ENCODE results near the gene C1orf52.

The C1orf52 gene

GRCh38 chr1:85278853-85279314, 19.4 kb upstream of the C1orf52 start:
- H3K4me3 ChIP-seq (ENCODE audit: low read depth, low read length), result no peak overlapping the region
- TF ChIP-seq CTCF (IDR thresholded peaks at IDR 0.05; ENCODE audit: borderline replicate concordance, insufficient read depth, low read depth, low read length), result no peak

GRCh38 chr1:85277802-85278201, 18.3 kb upstream of the C1orf52 start:
- H3K4me3 ChIP-seq (ENCODE audit: low read depth, low read length), result no peak overlapping the region
- TF ChIP-seq CTCF (IDR thresholded peaks at IDR 0.05; ENCODE audit: borderline replicate concordance, insufficient read depth, low read depth, low read length), result no peak

GRCh38 chr1:85276978-85277639, 17.6 kb upstream of the C1orf52 start:
- no peak for TF ChIP-seq CTCF (IDR thresholded peaks at IDR 0.05; ENCODE audit: borderline replicate concordance, insufficient read depth, low read depth, low read length)
- peak overlapping the region; percentile 52 for H3K4me3 ChIP-seq (ENCODE audit: low read depth, low read length)

- no peak for TF ChIP-seq CTCF (IDR thresholded peaks at IDR 0.05; ENCODE audit: borderline replicate concordance, insufficient read depth, low read depth, low read length)
- peak within 1 kb of the TSS; percentile 86 for H3K4me3 ChIP-seq (ENCODE audit: low read depth, low read length)
These were observed 16.9 kb upstream of the C1orf52 start, which contains the start of gene BCL10 for GRCh38 chr1:85276215-85276977. TSS of gene BCL10 (minus strand) at chr1:85276632. CDS start at chr1:85276352, 280 bp downstream.

- no peak for TF ChIP-seq CTCF (IDR thresholded peaks at IDR 0.05; ENCODE audit: borderline replicate concordance, insufficient read depth, low read depth, low read length)
- H3K4me3 ChIP-seq (ENCODE audit: low read depth, low read length), result peak overlapping the region; percentile 86
These were observed 16.3 kb upstream of the C1orf52 start for GRCh38 chr1:85275701-85276214.

- peak overlapping the region; percentile 86 for H3K4me3 ChIP-seq (ENCODE audit: low read depth, low read length)
- no peak for TF ChIP-seq CTCF (IDR thresholded peaks at IDR 0.05; ENCODE audit: borderline replicate concordance, insufficient read depth, low read depth, low read length)
These were observed 15.5 kb upstream of the C1orf52 start for GRCh38 chr1:85274969-85275453.

Measured in GM12875 (cell line).